Renal cortex interstitium (tissue), 11 donors: ENCODE data around the gene FYN. TPM values are rescaled to one million over a fixed set of nuclear protein-coding genes. Genes with fewer than 3 reads are reported as not detected.
A peak's percentile ranks its signal among the peaks of the same experiment; 100 is the strongest.

Experiments used
- DNase-seq, 11 donors: peaks; one replicate each; pipeline ENCODE4 v3.0.0-alpha.2; 2013; ENCODE audit warnings: low read depth in 9 of 11, low spot score in 4 of 11; ENCODE audit errors: extremely low read depth in 1 of 11
- polyA plus RNA-seq, 3 donors: library from polyadenylated mRNA; unstranded; fragments of 120-200 nt; gene quantifications; one replicate each; pipeline ENCODE4 v1.2.1, GENCODE V29; 2013; ENCODE audit not compliant: insufficient read length in 3 of 3

Gene FYN
- polyA plus RNA-seq, 3 donors: 137 to 177 (median 176) TPM

GRCh38 chr6:111782887-111783466 is 90.3 kb downstream of the FYN start:
- no peak for DNase-seq

- DNase-seq: no peak
Observed at GRCh38 chr6:111782192-111782809, 91.0 kb downstream of the FYN start.

GRCh38 chr6:111781041-111781708 is 92.1 kb downstream of the FYN start:
- DNase-seq: no peak

- no peak for DNase-seq
Observed at GRCh38 chr6:111780393-111780792, 92.9 kb downstream of the FYN start.

- DNase-seq: no peak
Observed at GRCh38 chr6:111779660-111780059, 93.6 kb downstream of the FYN start.

GRCh38 chr6:111779031-111779430 is 94.2 kb downstream of the FYN start:
- no peak for DNase-seq

GRCh38 chr6:111777357-111777756 is 95.9 kb downstream of the FYN start:
- DNase-seq: no peak

- DNase-seq: no peak
Observed at GRCh38 chr6:111776236-111777221, 96.7 kb downstream of the FYN start.

GRCh38 chr6:111775145-111775922 is 97.9 kb downstream of the FYN start:
- no peak for DNase-seq

GRCh38 chr6:111774346-111774703 is 98.9 kb downstream of the FYN start:
- no peak for DNase-seq

- no peak for DNase-seq
Observed at GRCh38 chr6:111773501-111774345, 99.5 kb downstream of the FYN start.

- DNase-seq: no peak
Observed at GRCh38 chr6:111772381-111772780, 100.9 kb downstream of the FYN start.

- DNase-seq: no peak
Observed at GRCh38 chr6:111771629-111772028, 101.6 kb downstream of the FYN start.

GRCh38 chr6:111771094-111771432 is 102.2 kb downstream of the FYN start:
- DNase-seq: no peak

GRCh38 chr6:111770263-111771093 is 102.8 kb downstream of the FYN start:
- DNase-seq: no peak

- peak in 1 of 11 donors; percentile 49 for DNase-seq
Observed at GRCh38 chr6:111769365-111770152, 103.7 kb downstream of the FYN start.

- DNase-seq: no peak
Observed at GRCh38 chr6:111768431-111768770, 104.9 kb downstream of the FYN start.
